Measurements from ENCODE around the gene RACK1.

The RACK1 gene

GRCh38 chr5:181230551-181230950, 13.2 kb downstream of the RACK1 start:
- no peak overlapping the region for H3K9ac ChIP-seq (ENCODE audit: low read depth, low read length)
- no peaks in the 10 kb centered on the region for H3K4me1 ChIP-seq (ENCODE audit: control insufficient read depth, insufficient read depth, low read length)
- H3K9me3 ChIP-seq (ENCODE audit: control insufficient read depth, insufficient read depth, low read length), result no peaks in the 10 kb centered on the region
- no peak overlapping the region for H3K27ac ChIP-seq (ENCODE audit: low read depth, low read length)
- no peaks in the 10 kb centered on the region for H3K27me3 ChIP-seq (ENCODE audit: control insufficient read depth, insufficient read depth, low read length)
- H3K4me3 ChIP-seq (ENCODE audit: low read depth, low read length), result no peak overlapping the region
- peaks cover 72% of the 10 kb centered on the region for H3K36me3 ChIP-seq (ENCODE audit: control insufficient read depth, insufficient read depth, low read length)

GRCh38 chr5:181229996-181230395, 13.7 kb downstream of the RACK1 start:
- no peak overlapping the region for H3K4me3 ChIP-seq (ENCODE audit: low read depth, low read length)
- no peaks in the 10 kb centered on the region for H3K9me3 ChIP-seq (ENCODE audit: control insufficient read depth, insufficient read depth, low read length)
- no peak overlapping the region for H3K9ac ChIP-seq (ENCODE audit: low read depth, low read length)
- H3K36me3 ChIP-seq (ENCODE audit: control insufficient read depth, insufficient read depth, low read length), result peaks cover 75% of the 10 kb centered on the region
- no peaks in the 10 kb centered on the region for H3K4me1 ChIP-seq (ENCODE audit: control insufficient read depth, insufficient read depth, low read length)
- H3K27ac ChIP-seq (ENCODE audit: low read depth, low read length), result no peak overlapping the region
- H3K27me3 ChIP-seq (ENCODE audit: control insufficient read depth, insufficient read depth, low read length), result no peaks in the 10 kb centered on the region

GRCh38 chr5:181224390-181225229, 19.1 kb downstream of the RACK1 start:
- Histone ChIP-seq H3K9ac (ENCODE audit: low read depth, low read length) (no peak overlapping the region), H3K4me3 (ENCODE audit: low read depth, low read length) (peak overlapping the region; percentile 90)

GRCh38 chr5:181223729-181224389, 19.8 kb downstream of the RACK1 start:
- Histone ChIP-seq H3K27ac (ENCODE audit: low read depth, low read length) (peak overlapping the region; percentile 92), H3K4me3 (ENCODE audit: low read depth, low read length) (peak overlapping the region; percentile 90), H3K9me3 (ENCODE audit: control insufficient read depth, insufficient read depth, low read length) (no peaks in the 10 kb centered on the region), H3K9ac (ENCODE audit: low read depth, low read length) (peak overlapping the region; percentile 14; the same call in 1 of the 2 replicates), H3K27me3 (ENCODE audit: control insufficient read depth, insufficient read depth, low read length) (no peaks in the 10 kb centered on the region), H3K4me1 (ENCODE audit: control insufficient read depth, insufficient read depth, low read length) (no peaks in the 10 kb centered on the region), H3K36me3 (ENCODE audit: control insufficient read depth, insufficient read depth, low read length) (peaks cover 30% of the 10 kb centered on the region)

More at GRCh38 chr5:181224390-181225229, 19.1 kb downstream of the RACK1 start:
- Histone ChIP-seq H3K4me1 (ENCODE audit: control insufficient read depth, insufficient read depth, low read length) (no peaks in the 10 kb centered on the region), H3K27me3 (ENCODE audit: control insufficient read depth, insufficient read depth, low read length) (no peaks in the 10 kb centered on the region), H3K27ac (ENCODE audit: low read depth, low read length) (no peak overlapping the region), H3K9me3 (ENCODE audit: control insufficient read depth, insufficient read depth, low read length) (no peaks in the 10 kb centered on the region), H3K36me3 (ENCODE audit: control insufficient read depth, insufficient read depth, low read length) (peaks cover 37% of the 10 kb centered on the region)

GRCh38 chr5:181223058-181223728, 20.5 kb downstream of the RACK1 start, which contains the start of gene TRIM41:
TRIM41 (plus strand) TSS chr5:181223281; CDS start chr5:181224000, 719 bp downstream.
- Histone ChIP-seq H3K4me1 (ENCODE audit: control insufficient read depth, insufficient read depth, low read length) (no peaks in the 10 kb centered on the region), H3K36me3 (ENCODE audit: control insufficient read depth, insufficient read depth, low read length) (peaks cover 27% of the 10 kb centered on the region), H3K9ac (ENCODE audit: low read depth, low read length) (peak within 1 kb of the TSS; percentile 74), H3K4me3 (ENCODE audit: low read depth, low read length) (peak within 1 kb of the TSS; percentile 90), H3K27ac (ENCODE audit: low read depth, low read length) (peak within 1 kb of the TSS; percentile 92), H3K27me3 (ENCODE audit: control insufficient read depth, insufficient read depth, low read length) (no peaks in the 10 kb centered on the region), H3K9me3 (ENCODE audit: control insufficient read depth, insufficient read depth, low read length) (no peaks in the 10 kb centered on the region)

GRCh38 chr5:181222630-181223057, 21.1 kb downstream of the RACK1 start:
- H3K4me3 ChIP-seq (ENCODE audit: low read depth, low read length), result peak overlapping the region; percentile 90
- H3K4me1 ChIP-seq (ENCODE audit: control insufficient read depth, insufficient read depth, low read length), result no peaks in the 10 kb centered on the region
- H3K36me3 ChIP-seq (ENCODE audit: control insufficient read depth, insufficient read depth, low read length), result peaks cover 25% of the 10 kb centered on the region
- no peaks in the 10 kb centered on the region for H3K9me3 ChIP-seq (ENCODE audit: control insufficient read depth, insufficient read depth, low read length)
- H3K27me3 ChIP-seq (ENCODE audit: control insufficient read depth, insufficient read depth, low read length), result no peaks in the 10 kb centered on the region
- peak overlapping the region; percentile 34 for H3K9ac ChIP-seq (ENCODE audit: low read depth, low read length)
- H3K27ac ChIP-seq (ENCODE audit: low read depth, low read length), result peak overlapping the region; percentile 92

GRCh38 chr5:181221792-181222629, 21.7 kb downstream of the RACK1 start:
- Histone ChIP-seq H3K36me3 (ENCODE audit: control insufficient read depth, insufficient read depth, low read length) (peaks cover 20% of the 10 kb centered on the region), H3K4me1 (ENCODE audit: control insufficient read depth, insufficient read depth, low read length) (no peaks in the 10 kb centered on the region), H3K27ac (ENCODE audit: low read depth, low read length) (peak overlapping the region; percentile 92), H3K27me3 (ENCODE audit: control insufficient read depth, insufficient read depth, low read length) (0 out of 2 replicates have a peak, but pooled peaks cover 4% of the 10 kb centered on the region), H3K9ac (ENCODE audit: low read depth, low read length) (peak overlapping the region; percentile 51; the same call in 1 of the 2 replicates), H3K4me3 (ENCODE audit: low read depth, low read length) (peak overlapping the region; percentile 90), H3K9me3 (ENCODE audit: control insufficient read depth, insufficient read depth, low read length) (no peaks in the 10 kb centered on the region)

- peak overlapping the region; percentile 45 for H3K4me3 ChIP-seq (ENCODE audit: low read depth, low read length)
- H3K27me3 ChIP-seq (ENCODE audit: control insufficient read depth, insufficient read depth, low read length), result peaks cover 9% of the 10 kb centered on the region
- no peak overlapping the region for H3K9ac ChIP-seq (ENCODE audit: low read depth, low read length)
- H3K36me3 ChIP-seq (ENCODE audit: control insufficient read depth, insufficient read depth, low read length), result peaks cover 15% of the 10 kb centered on the region
- H3K27ac ChIP-seq (ENCODE audit: low read depth, low read length), result no peak overlapping the region
- H3K9me3 ChIP-seq (ENCODE audit: control insufficient read depth, insufficient read depth, low read length), result no peaks in the 10 kb centered on the region
- H3K4me1 ChIP-seq (ENCODE audit: control insufficient read depth, insufficient read depth, low read length), result no peaks in the 10 kb centered on the region
Measured at GRCh38 chr5:181221105-181221791, 22.5 kb downstream of the RACK1 start.

- Histone ChIP-seq H3K36me3 (ENCODE audit: control insufficient read depth, insufficient read depth, low read length) (peaks cover 5% of the 10 kb centered on the region), H3K9ac (ENCODE audit: low read depth, low read length) (no peak overlapping the region), H3K27ac (ENCODE audit: low read depth, low read length) (no peak overlapping the region), H3K4me3 (ENCODE audit: low read depth, low read length) (no peak overlapping the region), H3K9me3 (ENCODE audit: control insufficient read depth, insufficient read depth, low read length) (no peaks in the 10 kb centered on the region), H3K4me1 (ENCODE audit: control insufficient read depth, insufficient read depth, low read length) (no peaks in the 10 kb centered on the region), H3K27me3 (ENCODE audit: control insufficient read depth, insufficient read depth, low read length) (peaks cover 13% of the 10 kb centered on the region)
Measured at GRCh38 chr5:181220178-181220515, 23.6 kb downstream of the RACK1 start.
